Keratinocyte (primary cell): ENCODE measurements around the gene COL8A1.

Experiments used
- EZH2 ChIP-seq: IDR thresholded peaks from one replicate; pipeline ENCODE4 v1.6.1; 2012; ENCODE audit warnings: inconsistent platforms, mild to moderate bottlenecking, low read length, moderate library complexity
- TF ChIP-seq, protein P1 (sequence below), 3 experiments: IDR thresholded peaks in 1 of 3; conservative IDR thresholded peaks in 1 of 3; optimal IDR thresholded peaks in 1 of 3; 2 replicates in 2 of 3; 3 replicates in 1 of 3; pipeline versions ENCODE3 to v1.5.1; 2011; ENCODE audit warnings: low read length in 3 of 3, mild to moderate bottlenecking in 3 of 3, moderate library complexity in 2 of 3, control low read depth in 1 of 3, inconsistent platforms in 1 of 3; ENCODE audit not compliant: insufficient read depth in 2 of 3; ENCODE audit errors: extremely low read depth in 1 of 3

DNA sequence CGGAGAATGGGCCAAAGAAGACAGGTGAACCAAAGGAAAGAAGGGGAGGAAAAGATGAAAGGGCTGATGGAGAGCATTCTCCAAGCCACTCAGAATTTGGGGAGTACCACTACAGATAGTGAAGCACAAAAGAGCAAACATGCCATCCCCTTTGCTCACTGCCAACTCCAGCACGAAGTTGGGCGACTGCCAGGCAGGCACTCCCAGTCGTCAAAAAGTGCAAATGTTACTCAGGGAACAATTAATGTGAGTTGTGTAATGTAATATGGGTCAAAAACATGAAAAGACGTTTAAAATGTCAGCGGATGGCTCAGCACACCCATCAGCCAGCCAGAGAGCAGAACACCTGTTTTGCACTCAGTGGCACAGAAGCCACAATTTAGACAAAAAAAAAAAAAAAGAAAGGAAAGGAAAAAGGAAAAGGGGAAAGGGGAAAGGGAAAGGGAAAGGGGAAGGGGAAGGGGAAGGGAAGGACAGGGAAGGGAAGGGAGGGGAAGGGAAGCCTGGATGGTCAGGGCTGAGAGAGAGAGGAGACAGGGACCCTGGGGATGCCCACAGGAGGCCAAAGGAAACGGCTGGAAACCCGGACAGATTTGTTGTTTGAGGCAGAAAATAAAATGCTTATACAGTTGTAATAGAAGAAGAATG lies 82.7 kb downstream of the COL8A1 start:
- TF ChIP-seq, protein P1, sequence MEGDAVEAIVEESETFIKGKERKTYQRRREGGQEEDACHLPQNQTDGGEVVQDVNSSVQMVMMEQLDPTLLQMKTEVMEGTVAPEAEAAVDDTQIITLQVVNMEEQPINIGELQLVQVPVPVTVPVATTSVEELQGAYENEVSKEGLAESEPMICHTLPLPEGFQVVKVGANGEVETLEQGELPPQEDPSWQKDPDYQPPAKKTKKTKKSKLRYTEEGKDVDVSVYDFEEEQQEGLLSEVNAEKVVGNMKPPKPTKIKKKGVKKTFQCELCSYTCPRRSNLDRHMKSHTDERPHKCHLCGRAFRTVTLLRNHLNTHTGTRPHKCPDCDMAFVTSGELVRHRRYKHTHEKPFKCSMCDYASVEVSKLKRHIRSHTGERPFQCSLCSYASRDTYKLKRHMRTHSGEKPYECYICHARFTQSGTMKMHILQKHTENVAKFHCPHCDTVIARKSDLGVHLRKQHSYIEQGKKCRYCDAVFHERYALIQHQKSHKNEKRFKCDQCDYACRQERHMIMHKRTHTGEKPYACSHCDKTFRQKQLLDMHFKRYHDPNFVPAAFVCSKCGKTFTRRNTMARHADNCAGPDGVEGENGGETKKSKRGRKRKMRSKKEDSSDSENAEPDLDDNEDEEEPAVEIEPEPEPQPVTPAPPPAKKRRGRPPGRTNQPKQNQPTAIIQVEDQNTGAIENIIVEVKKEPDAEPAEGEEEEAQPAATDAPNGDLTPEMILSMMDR (optimal IDR thresholded peaks at IDR 0.05 in 1 of 3, IDR thresholded peaks at IDR 0.05 in 1 of 3, conservative IDR thresholded peaks at IDR 0.05 in 1 of 3; ENCODE audit: extremely low read depth in 1 of 3, insufficient read depth in 2 of 3, low read length in 3 of 3): no peak
- no peak for TF ChIP-seq EZH2
